HG02938 (cell line): ENCODE results near the gene RGS13.
"Not testable (repeated sequence)": the region's sequence is repeated elsewhere in the genome, so short reads cannot be mapped to it uniquely, and the experiment has no call there.

Experiments used
- ATAC-seq: cut with Tn5 transposase; IDR thresholded peaks from one replicate; pipeline ENCODE4 v1.9.1; 2021; ENCODE audit warnings: mild to moderate bottlenecking, moderate library complexity; ENCODE audit not compliant: unreplicated experiment

RGS13 gene

GRCh38 chr1:192669174-192669573 is 33.2 kb downstream of the RGS13 start:
- ATAC-seq, result no peak

DNA sequence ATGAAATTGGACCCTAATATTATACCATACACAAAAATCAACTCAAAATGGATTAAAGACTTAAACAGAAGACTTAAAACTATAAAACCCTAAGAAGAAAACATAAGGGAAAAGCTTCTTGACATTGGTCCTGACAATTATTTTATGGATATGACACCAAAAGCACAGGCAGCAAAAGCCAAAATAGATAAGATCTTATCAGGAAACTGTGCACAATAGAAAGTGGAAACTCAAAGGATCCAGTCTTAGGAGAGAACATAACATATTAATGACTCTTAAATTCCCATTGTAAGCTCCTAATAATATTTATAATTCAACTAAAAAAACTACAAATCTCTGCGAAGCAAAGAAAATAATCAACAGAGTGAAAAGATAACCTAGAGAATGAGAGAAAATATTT is 39.8 kb downstream of the RGS13 start:
- no peak for ATAC-seq

GRCh38 chr1:192678099-192678498 is 42.2 kb downstream of the RGS13 start:
- no peak for ATAC-seq

GRCh38 chr1:192682335-192682734 is 46.4 kb downstream of the RGS13 start:
- ATAC-seq, result no peak

- not testable (repeated sequence) for ATAC-seq
Observed at GRCh38 chr1:192683081-192683480, 47.1 kb downstream of the RGS13 start.

- ATAC-seq, result no peak
Observed at GRCh38 chr1:192689459-192689858, 53.5 kb downstream of the RGS13 start.

DNA sequence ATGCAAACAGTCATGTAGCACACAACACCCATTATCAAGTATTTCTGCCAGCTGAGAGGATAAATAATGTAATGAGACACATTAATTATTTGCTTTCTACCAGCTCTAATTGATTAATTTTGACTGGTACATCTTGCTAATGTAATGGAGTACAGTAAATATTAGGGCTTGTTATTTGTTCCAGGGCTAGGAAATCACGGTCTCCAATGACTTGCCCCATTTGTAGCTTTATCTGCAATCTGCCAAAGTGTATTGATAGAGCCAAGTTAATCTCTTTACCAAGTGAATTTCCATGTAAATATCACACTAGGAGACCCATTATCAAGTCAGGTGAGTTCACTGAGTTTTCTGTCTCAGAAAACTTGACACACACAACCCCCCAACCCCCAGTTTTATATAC is 55.1 kb downstream of the RGS13 start:
- no peak for ATAC-seq

DNA sequence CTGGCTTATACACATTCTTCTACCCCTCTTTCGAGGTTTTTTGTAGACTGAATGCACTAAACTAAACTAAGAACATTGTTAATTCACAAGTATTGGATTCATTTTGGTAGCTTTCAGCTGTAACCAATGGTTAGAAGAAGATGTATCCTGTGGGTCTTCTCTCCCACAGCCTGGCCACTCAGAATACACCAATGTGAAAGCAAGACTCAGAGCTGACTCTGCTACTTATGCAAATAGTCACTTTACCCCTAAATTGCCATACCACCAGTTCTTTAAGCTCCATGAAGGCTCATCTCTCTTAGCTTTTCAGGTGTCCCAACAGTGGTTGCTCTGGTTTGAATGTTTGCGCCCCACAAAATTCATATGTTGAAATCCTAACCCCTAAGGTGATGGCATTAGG is 60.1 kb downstream of the RGS13 start:
- peak; percentile 58 for ATAC-seq

- no peak for ATAC-seq
Observed at GRCh38 chr1:192697771-192698170, 61.8 kb downstream of the RGS13 start.

DNA sequence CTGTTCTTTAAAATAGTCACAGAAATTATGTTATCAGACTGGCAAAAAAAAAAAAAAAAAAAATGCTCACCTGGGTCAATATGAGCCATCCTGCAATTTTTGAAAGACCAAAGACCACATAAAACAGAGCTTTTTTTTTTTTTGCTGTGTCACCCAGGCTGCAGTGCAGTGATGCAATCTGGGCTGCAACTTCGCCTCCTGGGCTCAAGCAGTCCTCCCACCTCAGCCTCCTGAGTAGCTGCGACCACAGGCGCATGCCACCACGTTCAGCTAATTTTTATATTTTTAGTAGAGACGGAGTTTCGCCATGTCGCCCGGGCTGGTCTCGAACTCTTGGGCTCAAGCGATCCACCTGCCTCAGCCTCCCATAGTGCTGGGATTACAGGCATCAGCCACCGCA is 62.8 kb downstream of the RGS13 start:
- no peak for ATAC-seq

GRCh38 chr1:192700834-192701271 is 64.9 kb downstream of the RGS13 start:
- ATAC-seq, result no peak

DNA sequence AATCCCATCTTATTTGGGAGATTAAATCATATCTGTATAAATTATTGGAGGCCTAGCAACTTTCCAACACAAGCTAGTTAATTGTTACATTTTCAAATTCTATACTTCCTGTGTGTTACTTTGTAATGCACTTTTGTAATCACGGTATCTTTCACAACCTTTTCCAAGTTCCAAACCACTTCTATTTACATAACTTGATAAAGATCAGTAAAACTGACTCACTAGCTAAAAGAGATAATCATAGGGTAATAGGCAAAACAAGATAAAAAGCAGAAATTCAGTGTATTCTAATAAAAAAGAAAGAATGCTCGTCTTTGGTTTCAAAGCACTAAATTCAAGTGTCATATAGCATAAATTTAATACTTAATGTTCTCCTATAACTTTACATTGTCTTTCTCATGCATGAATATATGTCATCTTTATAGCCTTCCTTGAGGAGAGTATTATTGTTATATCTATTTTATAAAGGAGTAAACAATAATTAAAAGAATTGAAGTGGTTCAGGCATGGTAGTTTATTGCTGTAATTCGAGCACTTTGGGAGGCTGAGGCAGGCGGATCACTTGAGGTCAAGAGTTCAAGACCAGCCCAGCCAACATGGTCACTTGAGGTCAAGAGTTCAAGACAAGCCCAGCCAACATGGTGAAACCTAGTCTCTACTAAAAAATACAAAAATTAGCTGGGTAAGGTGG is 66.4 kb downstream of the RGS13 start:
- no peak for ATAC-seq

DNA sequence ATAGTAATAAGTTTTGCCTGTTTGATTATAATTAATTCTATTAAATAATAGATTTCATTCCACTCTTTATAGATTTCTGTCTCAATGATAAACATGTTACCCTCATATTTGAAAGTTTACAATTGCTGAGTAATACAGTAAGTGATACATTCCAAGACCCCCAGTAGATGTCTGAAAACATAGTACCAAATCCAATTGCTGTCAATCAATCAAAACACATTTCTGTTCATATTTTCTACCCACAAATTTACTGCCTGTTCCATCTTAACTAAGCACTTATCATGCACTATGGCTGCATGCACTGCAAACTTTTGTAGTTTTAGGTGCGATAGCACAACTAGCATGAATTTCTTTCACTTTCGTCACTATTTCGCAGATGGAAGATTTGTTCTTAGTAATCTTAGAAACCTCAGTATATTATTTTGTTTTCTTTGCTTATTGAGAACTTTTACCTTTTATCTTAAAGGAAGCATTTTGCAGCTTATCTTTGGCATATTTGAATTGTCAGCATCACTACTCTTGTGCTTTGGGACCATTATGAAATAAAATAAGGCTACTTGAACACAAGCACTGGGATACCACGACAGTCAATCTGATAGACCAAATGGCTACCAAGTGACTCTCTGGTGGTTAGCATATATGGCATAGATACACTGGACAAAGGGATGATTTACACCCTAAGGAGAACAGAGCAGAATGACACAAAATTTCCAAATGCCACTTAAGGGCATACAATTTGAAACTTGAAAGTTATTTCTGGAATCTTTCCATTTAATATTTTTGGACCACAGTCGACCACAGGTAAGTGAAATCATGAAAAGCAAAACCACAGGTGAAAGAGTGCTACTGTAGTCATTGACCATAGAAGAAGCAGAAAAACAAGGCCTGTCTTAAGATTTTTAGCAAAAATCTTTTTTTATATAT is 67.6 kb downstream of the RGS13 start:
- ATAC-seq, result peak; percentile 86

- no peak for ATAC-seq
Observed at GRCh38 chr1:192705510-192705909, 69.6 kb downstream of the RGS13 start.

- no peak for ATAC-seq
Observed at GRCh38 chr1:192706936-192707335, 71.0 kb downstream of the RGS13 start.

DNA sequence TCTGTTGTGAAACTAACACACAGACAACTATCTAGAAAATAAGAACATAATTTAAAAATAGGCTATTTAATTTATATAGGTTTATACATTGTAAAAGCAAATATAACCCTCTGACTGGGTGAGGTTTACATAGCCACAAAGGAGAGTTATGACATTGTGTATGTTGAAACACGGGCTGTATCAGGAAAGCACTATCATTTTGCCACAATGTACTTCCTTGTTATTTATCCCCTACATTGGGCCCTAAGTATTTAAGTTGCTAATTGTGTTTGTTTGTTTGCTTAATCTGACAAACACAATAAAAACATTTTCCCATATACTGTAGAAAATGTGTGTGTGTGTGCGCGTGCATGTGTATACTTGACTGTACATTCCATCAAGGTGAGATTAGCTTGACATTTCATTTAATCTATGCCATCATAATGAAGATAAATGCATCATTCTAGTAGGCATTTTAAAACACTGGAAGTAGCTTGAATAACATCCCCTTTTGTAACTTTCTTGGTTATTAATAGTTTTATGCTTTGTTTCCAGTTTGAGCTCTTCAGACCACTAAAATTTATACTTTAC is 72.1 kb downstream of the RGS13 start:
- no peak for ATAC-seq

DNA sequence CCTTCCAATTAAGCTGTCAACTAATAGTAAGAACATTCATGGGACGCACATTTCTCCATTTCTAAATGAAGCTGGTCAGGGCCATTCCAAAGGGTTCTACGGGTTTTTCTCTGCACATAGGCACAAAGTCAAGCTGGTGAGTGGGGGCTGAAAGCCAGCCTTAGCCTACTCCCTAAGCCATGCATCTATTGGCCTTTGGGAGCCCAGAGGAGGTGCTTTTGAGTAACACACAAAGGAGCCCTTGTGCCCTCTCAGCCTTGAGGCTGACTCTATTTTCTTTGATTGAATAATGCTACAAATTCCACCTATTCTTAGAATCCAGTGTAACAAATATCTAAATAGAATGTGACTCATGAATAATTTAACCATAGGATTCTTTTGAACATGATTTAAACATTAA is 73.6 kb downstream of the RGS13 start:
- no peak for ATAC-seq
